ENCODE results near the gene SPEM3. TPM values are rescaled to one million over a fixed set of nuclear protein-coding genes. Genes with fewer than 3 reads are reported as not detected.
A peak's percentile ranks its signal among the peaks of the same experiment; 100 is the strongest.

SPEM3 gene
- total RNA-seq, 4 donors from 2014 or later: not detected

DNA sequence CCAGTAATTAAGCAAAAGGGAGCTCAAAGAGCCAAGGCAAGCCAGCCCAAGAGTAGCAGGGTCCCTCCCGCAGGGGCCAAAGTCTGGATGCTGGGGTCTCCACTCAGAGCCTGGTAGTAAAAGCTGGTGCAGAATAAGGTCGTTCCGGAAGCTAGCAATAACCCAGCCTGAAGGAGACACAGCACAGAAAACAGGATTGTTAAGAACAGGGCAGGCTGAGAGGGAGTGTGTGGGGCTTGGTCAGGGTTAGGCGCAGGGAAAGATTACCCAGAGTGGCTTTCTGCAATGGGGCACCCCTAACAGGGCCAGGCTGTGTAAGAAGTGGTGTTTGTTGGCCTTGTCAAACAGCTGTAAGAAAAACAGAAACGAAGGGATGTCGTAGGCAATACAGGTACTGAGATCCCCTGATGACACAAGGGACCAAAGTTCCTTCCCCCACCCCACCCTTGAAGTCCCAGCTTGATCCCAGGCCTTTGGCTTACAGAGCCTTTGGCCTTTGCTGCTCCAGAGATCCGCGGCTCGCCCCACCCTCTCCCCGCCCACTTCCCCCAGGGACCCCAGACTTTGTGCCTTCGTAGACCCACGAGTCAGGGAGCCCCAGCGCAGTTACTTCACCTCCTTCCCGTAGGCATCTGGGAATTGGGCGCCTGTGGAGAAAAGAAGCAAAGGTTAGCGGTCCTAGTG lies 25.5 kb upstream of the SPEM3 start:
- H3K36me3 ChIP-seq: no peaks in the 10 kb centered on the region
- DNase-seq: no peak
- no peaks in the 10 kb centered on the region for H3K27me3 ChIP-seq
- peak overlapping the region; percentile 62 to 81 (median 70) for H3K4me3 ChIP-seq
- H3K27ac ChIP-seq: peak overlapping the region; percentile 92 to 97 (median 92)
- H3K9me3 ChIP-seq: no peaks in the 10 kb centered on the region
- peak; percentile 3 for ATAC-seq
- in situ Hi-C loops (cut with MboI; ENCODE audit: low sequenced_read_pairs in 4 of 4) (no loop called here), intact Hi-C loops (cut with DNase I; ENCODE audit: low total_unique reads) (loop anchor here (1.0 to 10.0 kb wide), 3 partner anchors 9 to 282 kb away; partner anchors contain the start of genes KCTD11, PLSCR3, TP53 and WRAP53)
- no peak for TF ChIP-seq POLR2A (IDR thresholded peaks at IDR 0.05)
- TF ChIP-seq, protein P1, sequence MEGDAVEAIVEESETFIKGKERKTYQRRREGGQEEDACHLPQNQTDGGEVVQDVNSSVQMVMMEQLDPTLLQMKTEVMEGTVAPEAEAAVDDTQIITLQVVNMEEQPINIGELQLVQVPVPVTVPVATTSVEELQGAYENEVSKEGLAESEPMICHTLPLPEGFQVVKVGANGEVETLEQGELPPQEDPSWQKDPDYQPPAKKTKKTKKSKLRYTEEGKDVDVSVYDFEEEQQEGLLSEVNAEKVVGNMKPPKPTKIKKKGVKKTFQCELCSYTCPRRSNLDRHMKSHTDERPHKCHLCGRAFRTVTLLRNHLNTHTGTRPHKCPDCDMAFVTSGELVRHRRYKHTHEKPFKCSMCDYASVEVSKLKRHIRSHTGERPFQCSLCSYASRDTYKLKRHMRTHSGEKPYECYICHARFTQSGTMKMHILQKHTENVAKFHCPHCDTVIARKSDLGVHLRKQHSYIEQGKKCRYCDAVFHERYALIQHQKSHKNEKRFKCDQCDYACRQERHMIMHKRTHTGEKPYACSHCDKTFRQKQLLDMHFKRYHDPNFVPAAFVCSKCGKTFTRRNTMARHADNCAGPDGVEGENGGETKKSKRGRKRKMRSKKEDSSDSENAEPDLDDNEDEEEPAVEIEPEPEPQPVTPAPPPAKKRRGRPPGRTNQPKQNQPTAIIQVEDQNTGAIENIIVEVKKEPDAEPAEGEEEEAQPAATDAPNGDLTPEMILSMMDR (IDR thresholded peaks at IDR 0.05 in 4 of 5, conservative IDR thresholded peaks at IDR 0.05 in 1 of 5): no peak
- peaks cover 19 to 20% of the 10 kb centered on the region in 2 donors for H3K4me1 ChIP-seq

DNA sequence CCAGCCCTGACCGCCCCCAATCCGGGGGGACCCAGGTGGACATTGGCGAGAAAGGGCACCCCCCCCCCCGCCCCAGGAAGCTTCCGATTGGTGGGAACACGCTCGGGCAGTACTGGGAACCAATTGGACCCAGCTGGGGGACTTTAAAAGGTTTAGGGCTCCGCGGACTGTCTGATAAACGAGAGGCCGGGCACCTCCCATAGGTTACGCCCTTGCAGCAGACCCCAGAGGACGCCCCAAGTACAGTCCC lies 25.0 kb upstream of the SPEM3 start:
- Histone ChIP-seq H3K4me1 (peaks cover 19 to 20% of the 10 kb centered on the region in 2 donors), H3K27me3 (no peaks in the 10 kb centered on the region), H3K36me3 (no peaks in the 10 kb centered on the region), H3K4me3 (peak overlapping the region; percentile 62 to 81 (median 70)), H3K9me3 (no peaks in the 10 kb centered on the region), H3K27ac (peak overlapping the region; percentile 92 to 97 (median 92))
- ATAC-seq: peak; percentile 68 to 69
- in situ Hi-C loops (cut with MboI; ENCODE audit: low sequenced_read_pairs in 4 of 4) (no loop called here), intact Hi-C loops (cut with DNase I; ENCODE audit: low total_unique reads) (loop anchor here (1.0 to 10.0 kb wide), 3 partner anchors 9 to 281 kb away; partner anchors contain the start of genes KCTD11, PLSCR3, TP53 and WRAP53)
- DNase-seq: peak in 1 of 2 donors; percentile 70
- TF ChIP-seq POLR2A (IDR thresholded peaks at IDR 0.05): no peak
- TF ChIP-seq, protein P1 (IDR thresholded peaks at IDR 0.05 in 4 of 5, conservative IDR thresholded peaks at IDR 0.05 in 1 of 5): no peak

DNA sequence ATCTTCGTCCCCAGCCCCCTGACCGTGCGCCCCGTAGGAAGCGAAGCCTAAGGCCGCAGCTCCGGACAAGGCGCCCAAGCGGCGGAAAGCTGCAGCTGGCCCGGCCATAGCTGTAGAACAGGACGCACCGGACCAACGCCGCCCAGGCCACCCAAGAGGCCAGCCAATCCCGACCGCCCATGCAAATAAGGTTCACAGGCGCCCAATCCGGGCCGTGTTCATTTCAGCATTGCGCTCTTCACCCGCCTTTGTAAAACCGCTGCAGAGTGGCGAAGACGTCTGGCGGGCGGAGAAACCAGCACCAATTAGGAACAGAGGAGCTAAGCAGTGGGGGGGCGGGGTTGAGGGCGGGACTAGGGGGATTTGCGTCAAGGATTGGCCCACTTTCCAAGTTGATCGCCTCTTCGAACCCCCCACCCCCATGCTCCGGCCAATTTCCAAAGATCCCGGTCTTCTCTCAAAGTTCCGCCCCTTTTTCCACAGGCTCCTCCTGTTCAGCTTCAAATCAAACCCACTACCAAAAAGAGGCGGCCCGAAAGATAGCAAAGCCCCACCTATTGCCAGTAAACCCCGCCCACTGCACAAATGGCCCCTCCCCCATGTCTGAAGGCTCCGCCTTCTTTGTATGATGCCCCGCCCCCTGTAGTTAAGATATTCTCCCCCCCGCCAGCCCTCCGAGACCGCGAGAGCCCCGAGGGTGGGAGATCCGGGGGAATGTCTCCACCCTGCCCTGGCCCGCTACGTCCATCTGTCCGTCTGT lies 24.5 kb upstream of the SPEM3 start, which contains the start of gene TMEM256:
Gene TMEM256 (minus strand): TSS at position 121 of the 760 bp plus-strand sequence. CDS start 13 bp downstream, at position 108.
- intact Hi-C loops (cut with DNase I; ENCODE audit: low total_unique reads) (loop anchor here (1.0 to 10.0 kb wide), 6 partner anchors 10 to 281 kb away; partner anchors contain the start of genes KCTD11, PLSCR3, POLR2A and SENP3), in situ Hi-C loops (cut with MboI; ENCODE audit: low sequenced_read_pairs in 4 of 4) (no loop called here)
- Histone ChIP-seq H3K27me3 (no peaks in the 10 kb centered on the region), H3K27ac (peak within 1 kb of the TSS; percentile 92 to 97 (median 92)), H3K4me1 (peaks cover 19 to 20% of the 10 kb centered on the region in 2 donors), H3K9me3 (no peaks in the 10 kb centered on the region), H3K36me3 (no peaks in the 10 kb centered on the region), H3K4me3 (peak within 1 kb of the TSS; percentile 62 to 81 (median 70))
- DNase-seq (peak; percentile 100), ATAC-seq (peak; percentile 90)
- TF ChIP-seq, protein P1 (IDR thresholded peaks at IDR 0.05 in 4 of 5, conservative IDR thresholded peaks at IDR 0.05 in 1 of 5): peak in 2 of 5 experiments; percentile 13 to 22
- TF ChIP-seq POLR2A (IDR thresholded peaks at IDR 0.05): peak; percentile 94 to 96

DNA sequence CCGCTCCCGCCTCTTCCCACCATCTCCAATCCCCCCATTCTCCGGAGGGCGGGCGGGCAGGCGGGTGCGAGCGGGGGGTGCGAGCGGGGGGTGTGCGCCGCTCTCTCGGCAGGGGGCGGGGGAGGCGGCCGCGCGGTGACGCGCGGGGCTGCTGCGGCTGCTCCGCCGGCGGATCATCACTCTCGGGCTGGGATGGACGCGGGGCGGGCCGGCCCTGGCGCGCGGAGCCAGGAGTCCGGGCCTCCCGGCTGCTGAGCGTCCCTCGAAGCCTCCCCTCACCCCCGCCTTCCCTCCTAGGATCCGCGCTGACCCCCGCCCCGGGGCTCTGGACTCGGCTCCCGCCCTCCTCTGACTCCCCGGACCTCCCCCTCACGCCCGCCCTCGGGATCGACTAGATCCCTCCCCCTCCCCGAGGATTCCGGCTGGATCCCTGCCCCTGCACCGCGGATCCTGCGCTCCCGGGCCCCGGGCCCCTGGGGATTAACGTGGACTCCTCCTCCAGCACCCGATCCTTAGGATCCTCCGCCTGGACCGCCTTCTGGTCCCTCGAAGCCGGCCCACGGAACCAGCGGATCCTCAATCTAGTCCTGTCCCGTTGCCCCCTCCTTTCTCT lies 23.8 kb upstream of the SPEM3 start:
- DNase-seq: peak in 1 of 2 donors; percentile 27
- no peaks in the 10 kb centered on the region for H3K9me3 ChIP-seq
- ATAC-seq: peak; percentile 36 to 46
- H3K27ac ChIP-seq: peak overlapping the region; percentile 92 to 97 (median 92)
- intact Hi-C loops (cut with DNase I; ENCODE audit: low total_unique reads) (loop anchor here (1.0 to 10.0 kb wide), 4 partner anchors 30 to 280 kb away; partner anchors contain the start of genes POLR2A, SENP3, TMEM102 and TP53), in situ Hi-C loops (cut with MboI; ENCODE audit: low sequenced_read_pairs in 4 of 4) (no loop called here)
- H3K4me1 ChIP-seq: peaks cover 19 to 20% of the 10 kb centered on the region in 2 donors
- no peaks in the 10 kb centered on the region for H3K27me3 ChIP-seq
- H3K36me3 ChIP-seq: no peaks in the 10 kb centered on the region
- TF ChIP-seq, protein P1 (IDR thresholded peaks at IDR 0.05 in 4 of 5, conservative IDR thresholded peaks at IDR 0.05 in 1 of 5): peak in 1 of 5 experiments; percentile 30
- peak; percentile 70 to 75 for TF ChIP-seq POLR2A (IDR thresholded peaks at IDR 0.05)
- H3K4me3 ChIP-seq: peak overlapping the region; percentile 62 to 81 (median 70)

Measured in gastrocnemius medialis (tissue), 4 donors.